K562 (cell line): ENCODE data around the gene ACO2. TPM values are rescaled to one million over a fixed set of nuclear protein-coding genes. Genes with fewer than 3 reads are reported as not detected.

Experiments
- ATAC-seq: fragments of 200-7000 bp; cut with Tn5 transposase; 3 replicates; pipeline ENCODE4 v1.9.1; 2020; ENCODE audit warnings: moderate library complexity
- BruUV-seq: library from RNA; stranded (reverse); fragments of 400-500 nt; replicated peaks from 2 replicates; lab custom pipeline; 2021; lab: Mats Ljungman, UMichigan
- CTCF ChIA-PET: fragments of 300-600 bp; formaldehyde crosslinking; extraction: SDS; loops from one replicate; lab custom pipeline; 2021; ENCODE audit warnings: low intra/inter-chr PET ratio; lab: Yijun Ruan, JAX
- POLR2A ChIA-PET: fragments of 300-600, 350-650 bp; sonication (Branson Sonifier 250); formaldehyde crosslinking; extraction: SDS; loops from one replicate; lab custom pipeline; 2021; ENCODE audit warnings: antibody characterized with exemption, inconsistent platforms; lab: Yijun Ruan, JAX
- DNase-seq, 4 experiments: peaks; one replicate each; pipeline versions ENCODE4 v3.0.0 to v3.0.0-alpha.2; 2011 to 2018; ENCODE audit warnings: low spot score in 3 of 4, mixed read lengths in 3 of 4; ENCODE audit errors: extremely low read depth in 1 of 4
- FAIRE-seq: peaks from 2 replicates; lab custom pipeline; 2011; peaks lifted over from hg19 to GRCh38; lab: Jason Lieb, UNC
- H2AFZ ChIP-seq: 2 replicates; pipeline ENCODE4 v1.6.0; 2011; ENCODE audit warnings: low read depth, low read length, control low read depth, inconsistent platforms
- H3K27ac ChIP-seq: fragments of 200-600 bp; 3 replicates; pipeline ENCODE4 v1.8.0; 2011; ENCODE audit warnings: low read depth, mild to moderate bottlenecking, control low read depth, inconsistent platforms, low read length, moderate library complexity, mixed read lengths; ENCODE audit errors: extremely low read depth
- H3K27me3 ChIP-seq, 2 experiments: fragments of 300-600 bp in 1 of 2; 2 replicates in 1 of 2; 3 replicates in 1 of 2; pipeline versions ENCODE4 v1.6.0 to v1.8.0; 2011; ENCODE audit warnings: inconsistent platforms in 2 of 2, low read length in 2 of 2, mild to moderate bottlenecking in 1 of 2, mixed read lengths in 1 of 2, moderate library complexity in 1 of 2; ENCODE audit not compliant: control insufficient read depth in 2 of 2, insufficient read depth in 2 of 2
- H3K36me3 ChIP-seq: fragments of 300-600 bp; 3 replicates; pipeline ENCODE4 v1.8.0; 2011; ENCODE audit warnings: mild to moderate bottlenecking, low read length, inconsistent platforms; ENCODE audit not compliant: control insufficient read depth, insufficient read depth
- H3K4me1 ChIP-seq, 2 experiments: fragments of 200-600 bp in 1 of 2; replicated peaks in 1 of 2; 2 replicates in 1 of 2; 3 replicates in 1 of 2; pipeline versions ENCODE4 v1.5.1 to v1.8.0; 2011; ENCODE audit warnings: inconsistent platforms in 2 of 2, low read length in 2 of 2, mild to moderate bottlenecking in 1 of 2, mixed read lengths in 1 of 2, moderate library complexity in 1 of 2; ENCODE audit not compliant: control insufficient read depth in 2 of 2, insufficient read depth in 2 of 2
- H3K4me2 ChIP-seq: 2 replicates; pipeline ENCODE4 v1.6.1; 2011; ENCODE audit warnings: low read length, control low read depth, inconsistent platforms, mixed read lengths; ENCODE audit not compliant: insufficient read depth
- H3K4me3 ChIP-seq: fragments of 200-600 bp; sonication (generic), shearing (Covaris generic); 2 replicates; pipeline ENCODE4 v1.5.1; 2016; ENCODE audit warnings: control low read depth, inconsistent platforms
- H3K79me2 ChIP-seq: fragments of 200-600 bp; 3 replicates; pipeline ENCODE4 v1.8.0; 2011; ENCODE audit warnings: low read length, inconsistent platforms; ENCODE audit not compliant: control insufficient read depth, insufficient read depth
- H3K9ac ChIP-seq, 2 experiments: 2 replicates each; pipeline versions ENCODE4 v1.6.0 to v1.6.1; 2011; ENCODE audit warnings: low read depth in 2 of 2, low read length in 2 of 2, control low read depth in 1 of 2, inconsistent platforms in 1 of 2, mild to moderate bottlenecking in 1 of 2, mixed read lengths in 1 of 2; ENCODE audit not compliant: insufficient read depth in 1 of 2
- H3K9me1 ChIP-seq: one replicate; pipeline ENCODE4 v1.6.0; 2011; ENCODE audit warnings: inconsistent platforms, mild to moderate bottlenecking, low read length, moderate library complexity; ENCODE audit not compliant: control insufficient read depth, insufficient read depth
- H3K9me3 ChIP-seq: replicated peaks from 2 replicates; pipeline ENCODE4 v1.5.1; 2011; ENCODE audit warnings: low read depth, low read length, inconsistent platforms; ENCODE audit not compliant: control insufficient read depth, insufficient read depth
- H4K20me1 ChIP-seq: replicated peaks from 2 replicates; pipeline ENCODE4 v1.6.1; 2011; ENCODE audit warnings: low read length, inconsistent platforms, mixed read lengths; ENCODE audit not compliant: control insufficient read depth, insufficient read depth
- COPS2 ChIP-seq: fragments of 450-650 bp; conservative IDR thresholded peaks from 2 replicates; pipeline ENCODE4 v1.6.1; 2016; ENCODE audit warnings: mild to moderate bottlenecking, moderate library complexity
- NCOA6 ChIP-seq: fragments of 450-650 bp; IDR thresholded peaks from 2 replicates; pipeline ENCODE4 v1.6.1; 2017; ENCODE audit warnings: mild to moderate bottlenecking
- POLR2G ChIP-seq: fragments of 200-400 bp; formaldehyde crosslinking; IDR thresholded peaks from 2 replicates; pipeline ENCODE4 v1.6.1; 2017; ENCODE audit warnings: low read depth, mild to moderate bottlenecking, antibody characterized with exemption, low read length, moderate library complexity
- PYGO2 ChIP-seq: fragments of 450-650 bp; IDR thresholded peaks from 2 replicates; pipeline ENCODE4 v1.6.1; 2016; ENCODE audit warnings: mild to moderate bottlenecking, missing genetic modification characterization, moderate library complexity, missing compliant biosample characterization
- SAFB ChIP-seq: fragments of 200-400 bp; formaldehyde crosslinking; IDR thresholded peaks from 2 replicates; pipeline ENCODE4 v1.6.1; 2017; ENCODE audit warnings: low read depth, low read length, borderline replicate concordance
- UBTF ChIP-seq, 2 experiments: IDR thresholded peaks; 2 replicates each; pipeline ENCODE4 v1.6.1; 2012; ENCODE audit warnings: improper control_type of control experiment in 2 of 2, low read depth in 2 of 2, low read length in 2 of 2, borderline replicate concordance in 1 of 2
- ZBTB12 ChIP-seq: fragments of 250-450 bp; sonication (Bioruptor Pico); IDR thresholded peaks from 2 replicates; pipeline ENCODE4 v1.4.0; 2020
- ZNF282 ChIP-seq: sonication (generic); formaldehyde crosslinking; IDR thresholded peaks from 2 replicates; pipeline ENCODE4 v1.8.1; 2023; ENCODE audit warnings: missing genetic modification reagents
- ZNF324 ChIP-seq: fragments of 250-450 bp; sonication (Bioruptor Pico); IDR thresholded peaks from 2 replicates; pipeline ENCODE4 v1.4.0; 2020; ENCODE audit warnings: mild to moderate bottlenecking
- WGBS: fragments of 100-300 bp; shearing (Covaris generic); methylation state at CpG from one replicate; pipeline ENCODE4 v1.1.6; 2016; ENCODE audit warnings: low coverage, mixed read lengths; ENCODE audit not compliant: insufficient coverage; ENCODE audit errors: missing lambda C conversion rate; 5-methylcytosine and 5-hydroxymethylcytosine counted together
- in situ Hi-C: fragments of 300-500 bp; cut with MboI; formaldehyde crosslinking; loops from 4 replicates; pipeline ENCODE4 v1.15.0; 2018; ENCODE audit warnings: inconsistent platforms, mixed read lengths
- intact Hi-C: fragments of 100-400 bp; cut with micrococcal nuclease; formaldehyde crosslinking; loops from 2 replicates; pipeline ENCODE4 v1.14.2; 2022
- polyA plus RNA-seq, 8 experiments: library from polyadenylated mRNA; depleted of rRNA in 4 of 8; stranded (reverse) in 5 of 8; unstranded in 3 of 8; fragments of >200 nt; fragmentation: Nextera tagmentation in 2 of 8; fragmentation: Illumina TruSeq in 1 of 8; extraction: Ambion mirVana in 2 of 8; extraction: Trizol in 1 of 8; gene quantifications; 2 replicates each; pipeline versions ENCODE4 v1.2.1 to v1.2.3, GENCODE V29; 2011 to 2014; ENCODE audit warnings: inconsistent platforms in 1 of 8, missing spikeins in 1 of 8
- total RNA-seq, 7 experiments: library from RNA; depleted of rRNA in 6 of 7; stranded (reverse); fragments of >200 nt in 6 of 7; fragmentation: Illumina TruSeq in 2 of 7; extraction: Trizol in 2 of 7; gene quantifications; 2 replicates each; pipeline versions ENCODE4 v1.2.1 to v1.2.3, GENCODE V29; 2011 to 2021; ENCODE audit warnings: low replicate concordance in 1 of 7

Gene ACO2
- total and polyA plus RNA-seq, 9 of the 15 experiments (the other 6 are each of a cell fraction or from before 2014, with no cell fraction given), result 16.2 to 119 (median 43.2) TPM

GRCh38 chr22:41507330-41508063 lies 38.6 kb downstream of the ACO2 start:
- FAIRE-seq, result no peak
- CTCF ChIA-PET, result no interaction called here
- no TSS peak for BruUV-seq

GRCh38 chr22:41508770-41509170 lies 39.9 kb downstream of the ACO2 start:
- ChIA-PET CTCF (no interaction called here), POLR2A (interaction anchor here (0.6 kb wide), 3 partner anchors 28 to 280 kb away, joined by 3 to 5 read pairs (median 4); no protein-coding TSS in a partner anchor)
- FAIRE-seq (no peak), DNase-seq (no peak), ATAC-seq (no peak)
- 88% methylated on average over 8 of the region's 12 CpGs for WGBS
- Histone ChIP-seq H3K9me3 (no peaks in the 10 kb centered on the region), H3K4me2 (no peak overlapping the region), H3K4me3 (no peak overlapping the region), H3K4me1 (peaks cover 17 to 30% of the 10 kb centered on the region in 2 experiments), H2AFZ (no peak overlapping the region), H3K79me2 (peaks cover 34% of the 10 kb centered on the region), H3K9ac (0 out of 4 replicates have a peak overlapping the region, but pooled peaks of 1 of the 2 experiments have one; percentile 9), H3K9me1 (no peaks in the 10 kb centered on the region), H3K36me3 (peaks cover 76% of the 10 kb centered on the region), H3K27ac (no peak overlapping the region), H3K27me3 (no peaks in the 10 kb centered on the region), H4K20me1 (no peaks in the 10 kb centered on the region)
- intact Hi-C loops (no loop called here), in situ Hi-C loops (no loop called here)
- no TSS peak for BruUV-seq
- no peak for TF ChIP-seq SAFB
- TF ChIP-seq ZNF282 (CRISPR knock-in tag), result no peak
- no peak for TF ChIP-seq UBTF (IDR thresholded peaks at IDR 0.05; ENCODE audit: borderline replicate concordance in 1 of 2, low read depth in 2 of 2, low read length in 2 of 2)
- no peak for TF ChIP-seq ZBTB12 (CRISPR knock-in tag)
- no peak for TF ChIP-seq PYGO2 (tag)
- TF ChIP-seq NCOA6, result no peak
- TF ChIP-seq COPS2, result no peak

More at GRCh38 chr22:41507330-41508063, 38.6 kb downstream of the ACO2 start:
- H3K4me3 ChIP-seq, result no peak overlapping the region
- H3K4me2 ChIP-seq, result no peak overlapping the region
- no peak overlapping the region for H2AFZ ChIP-seq
- peaks cover 24% of the 10 kb centered on the region; the same call in 2 of the 3 replicates for H3K79me2 ChIP-seq
- no peak overlapping the region for H3K9ac ChIP-seq
- no peaks in the 10 kb centered on the region for H4K20me1 ChIP-seq
- no peak for ATAC-seq
- WGBS, result 93% methylated on average over 20 of the region's 23 CpGs
- H3K27ac ChIP-seq, result no peak overlapping the region
- peaks cover 71% of the 10 kb centered on the region for H3K36me3 ChIP-seq
- DNase-seq, result no peak
- in situ Hi-C loops, result no loop called here
- H3K9me1 ChIP-seq, result no peaks in the 10 kb centered on the region
- POLR2A ChIA-PET, result interaction anchor here (1.0 kb wide), 1 partner anchor 9 kb away, joined by 3 read pairs; no protein-coding TSS in a partner anchor
- H3K27me3 ChIP-seq, result no peaks in the 10 kb centered on the region
- no peaks in the 10 kb centered on the region for H3K9me3 ChIP-seq
- intact Hi-C loops, result no loop called here
- peaks cover 6 to 18% of the 10 kb centered on the region in 2 experiments for H3K4me1 ChIP-seq
- TF ChIP-seq ZNF324 (CRISPR knock-in tag), result no peak
- TF ChIP-seq POLR2G, result 0 out of 2 replicates have a peak, but pooled peaks have one; percentile 38
